ENCODE results near the gene TMC3.
"Not testable (repeated sequence)": the region's sequence is repeated elsewhere in the genome, so short reads cannot be mapped to it uniquely, and the experiment has no call there.

The TMC3 gene

DNA sequence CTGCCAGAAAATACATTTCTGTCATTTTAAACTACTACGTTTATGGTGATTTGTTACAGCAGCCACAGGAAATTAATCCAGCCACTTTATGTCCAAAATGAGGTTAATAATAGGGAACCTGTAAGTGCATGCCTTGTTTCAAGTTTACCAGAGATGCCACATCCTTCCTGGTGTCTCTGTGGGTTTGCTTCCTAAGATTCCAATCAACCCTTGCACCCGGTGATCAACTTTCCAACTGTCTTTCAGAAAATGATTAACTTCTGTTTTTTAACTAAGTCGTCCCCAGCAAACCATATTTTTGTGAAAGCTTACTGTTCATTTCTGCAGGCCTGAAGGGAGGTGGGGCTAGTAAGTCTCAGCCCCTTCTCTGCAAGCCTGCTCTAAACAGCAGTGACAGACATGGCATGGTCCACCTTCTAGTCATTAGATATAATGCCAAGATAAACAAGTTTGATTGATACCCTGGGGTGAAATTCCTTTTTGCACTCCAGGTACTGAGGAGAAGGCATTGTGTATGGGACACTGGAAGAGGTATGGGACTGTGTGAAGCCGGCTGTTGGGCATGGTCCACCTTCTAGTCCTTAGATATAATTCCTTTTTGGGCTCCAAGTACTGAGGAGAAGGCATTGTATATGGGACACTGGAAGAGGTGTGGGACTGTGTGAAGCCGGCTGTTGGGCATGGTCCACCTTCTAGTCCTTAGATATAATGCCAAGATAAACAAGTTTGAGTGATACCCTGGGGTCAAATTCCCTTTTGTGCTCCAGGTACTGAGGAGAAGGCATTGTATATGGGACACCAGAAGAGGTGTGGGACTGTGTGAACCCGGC, 11.1 kb upstream of the TMC3 start:
- no peak for DNase-seq

DNA sequence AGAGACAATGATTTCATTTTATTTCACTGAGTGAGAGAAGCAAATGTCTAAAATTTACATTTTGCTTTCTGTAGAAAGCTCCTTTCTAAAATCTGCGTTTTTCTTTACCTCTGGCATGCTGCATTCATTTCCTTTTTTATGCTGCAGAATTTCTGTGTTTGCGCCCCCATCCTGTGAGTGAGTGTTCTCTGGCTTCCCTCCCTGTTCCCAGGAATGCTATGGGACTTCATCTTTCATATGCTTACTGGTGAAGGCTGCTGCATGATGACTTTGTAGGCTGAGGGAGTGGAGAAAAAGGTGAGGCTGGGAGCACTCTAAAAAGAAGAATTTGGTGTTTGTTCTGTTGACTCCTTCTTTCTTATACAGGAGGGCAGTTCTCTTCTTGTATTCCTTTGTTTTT, 7.7 kb upstream of the TMC3 start:
- DNase-seq: no peak

DNA sequence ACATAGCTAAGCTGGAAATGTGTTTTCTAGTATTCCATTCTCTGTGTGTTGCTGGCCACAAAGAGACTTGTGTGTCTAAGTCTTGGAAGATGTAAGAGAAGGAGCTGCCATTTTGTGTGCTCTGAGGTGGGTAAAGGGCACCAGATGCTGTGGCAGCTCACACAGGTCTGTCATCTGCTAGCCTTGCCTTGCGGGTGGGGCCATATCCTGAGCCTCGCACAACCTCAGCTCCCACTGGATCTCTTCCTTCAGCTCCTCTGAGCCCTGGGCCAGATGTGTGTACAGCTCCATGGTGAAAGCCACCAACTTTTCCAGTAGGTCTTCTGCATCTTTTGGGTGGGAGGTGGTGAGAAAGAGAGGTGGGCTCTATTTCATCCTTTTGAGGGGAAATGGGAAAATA, 6.7 kb upstream of the TMC3 start:
- no peak for DNase-seq

GRCh38 chr15:81380203-81380602, 6.2 kb upstream of the TMC3 start:
- no peak for DNase-seq

- no peak for DNase-seq
Measured at GRCh38 chr15:81379269-81379668, 5.3 kb upstream of the TMC3 start.

DNA sequence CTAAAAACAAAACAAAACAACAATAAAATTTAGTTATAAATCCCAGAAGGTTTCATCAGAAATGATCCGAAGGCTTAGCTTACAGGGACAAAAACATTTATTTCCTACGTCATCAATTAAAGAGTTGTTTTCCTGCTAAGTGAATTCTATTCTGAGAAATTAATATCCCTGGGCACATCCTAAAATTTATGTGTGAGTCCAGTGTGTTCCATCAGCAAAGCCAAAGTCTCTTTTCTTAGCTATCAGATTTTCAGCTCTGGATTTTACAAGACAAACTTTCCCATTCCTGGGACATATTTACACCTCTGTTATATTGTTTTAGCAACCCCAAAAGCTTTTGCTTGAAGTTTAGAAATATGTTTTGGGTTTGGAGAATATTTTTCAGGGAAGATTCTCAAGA, 4.4 kb upstream of the TMC3 start:
- no peak for DNase-seq

DNA sequence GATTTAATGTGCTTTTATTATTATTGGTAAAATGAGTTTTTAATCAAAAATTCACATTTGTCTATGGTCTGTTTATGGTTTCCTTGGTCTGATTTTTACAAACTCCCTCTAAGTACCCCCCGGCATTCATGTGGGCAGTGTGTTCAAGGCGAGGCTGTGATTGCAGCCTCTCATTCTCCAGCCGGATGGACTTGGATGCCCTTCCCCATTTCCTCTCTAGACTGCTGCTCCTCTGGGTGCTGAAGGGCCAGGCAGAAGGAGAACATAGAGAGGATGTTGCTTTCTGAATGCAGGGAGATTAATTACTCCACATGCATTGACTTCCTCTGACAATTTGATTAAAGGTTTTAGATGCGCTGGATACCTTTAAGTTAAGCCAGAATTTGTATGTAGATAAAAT, 3.9 kb upstream of the TMC3 start:
- DNase-seq: no peak

DNA sequence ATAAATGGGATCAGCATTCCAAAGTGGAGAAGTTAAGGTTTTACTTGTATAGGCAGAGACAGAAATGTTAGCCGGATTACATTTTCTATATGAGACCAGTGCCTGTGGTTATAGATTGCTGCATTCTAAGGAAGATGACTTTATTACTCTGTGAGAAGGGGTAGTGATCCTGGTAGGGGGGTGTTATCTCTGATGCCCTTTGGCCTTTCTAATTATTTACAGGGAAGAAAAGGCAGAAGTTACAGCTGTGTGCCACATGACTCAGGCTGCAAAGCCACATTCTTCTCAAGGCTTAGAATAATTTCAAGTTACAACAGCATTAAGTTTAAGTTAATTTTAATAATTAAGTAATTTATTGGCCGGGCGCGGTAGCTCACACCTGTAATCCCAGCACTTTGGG, 2.2 kb upstream of the TMC3 start:
- DNase-seq: no peak

DNA sequence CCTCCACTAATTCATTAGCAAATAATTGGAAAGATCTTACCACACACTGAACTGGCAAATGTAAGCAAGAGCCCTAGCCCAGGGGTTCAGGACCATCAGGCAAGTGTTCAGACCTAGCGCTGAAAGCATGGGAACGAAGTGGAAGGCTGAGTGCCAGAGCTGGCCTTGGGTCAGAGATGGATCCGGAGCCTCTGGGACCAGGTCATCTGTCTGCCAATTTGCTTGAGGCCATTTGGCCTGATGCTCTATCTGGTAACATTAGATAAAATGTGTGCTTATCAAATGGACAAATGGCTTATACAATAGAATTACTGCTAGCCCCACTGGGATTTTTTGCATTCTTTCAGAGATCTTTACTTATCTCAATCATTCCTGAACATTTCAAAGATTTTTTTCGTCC, 1.4 kb upstream of the TMC3 start:
- no peak for DNase-seq

- DNase-seq: no peak
Measured at GRCh38 chr15:81373176-81373575, 837 bp downstream of the TMC3 start.

- no peak for DNase-seq
Measured at GRCh38 chr15:81372575-81372974, 1.4 kb downstream of the TMC3 start.

GRCh38 chr15:81363718-81364500, 10.1 kb downstream of the TMC3 start:
- no peak for DNase-seq

- DNase-seq: no peak
Measured at GRCh38 chr15:81363276-81363675, 10.7 kb downstream of the TMC3 start.

- no peak for DNase-seq
Measured at GRCh38 chr15:81362790-81363189, 11.2 kb downstream of the TMC3 start.

- no peak for DNase-seq
Measured at GRCh38 chr15:81361891-81362290, 12.1 kb downstream of the TMC3 start.

DNA sequence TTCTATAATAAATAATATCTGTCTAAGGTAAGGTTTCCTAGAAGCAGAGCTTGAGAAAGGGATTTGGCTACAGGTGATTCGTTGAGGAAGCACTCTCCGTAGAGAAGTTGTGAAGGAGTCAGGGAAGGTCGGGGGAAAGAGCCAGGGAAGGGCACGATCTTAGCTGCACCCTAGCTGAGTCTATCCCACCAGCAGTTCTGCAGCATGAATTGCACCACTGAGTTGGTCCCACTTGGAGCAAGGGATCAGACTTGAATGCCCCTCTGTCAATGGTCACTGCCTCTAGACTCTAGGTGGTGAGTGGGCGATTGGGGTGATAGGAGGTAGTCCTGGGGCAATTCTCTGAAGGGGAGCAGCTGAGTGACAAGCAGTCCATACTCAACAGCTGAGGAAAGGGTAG, 13.5 kb downstream of the TMC3 start:
- no peak for DNase-seq

DNA sequence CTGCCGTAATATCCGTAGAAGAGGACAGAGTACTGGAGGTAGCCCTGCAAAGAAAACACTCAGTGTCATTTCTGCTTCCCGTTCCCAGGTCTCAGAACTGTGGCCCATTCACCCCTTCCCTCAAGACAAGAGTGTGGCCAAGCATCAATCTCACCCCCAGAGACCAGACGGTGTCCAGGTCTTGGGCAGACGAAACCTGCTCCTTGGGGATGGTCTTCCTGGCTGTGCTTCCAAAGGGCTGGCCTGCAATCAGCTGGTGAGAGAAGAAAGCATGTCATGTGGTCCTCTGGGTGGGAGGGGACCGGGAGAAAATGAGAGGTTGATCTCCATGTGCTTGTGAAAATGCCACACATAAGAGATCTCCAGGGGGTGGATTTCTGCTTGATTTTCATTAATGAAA, 15.8 kb downstream of the TMC3 start:
- no peak for DNase-seq

DNA sequence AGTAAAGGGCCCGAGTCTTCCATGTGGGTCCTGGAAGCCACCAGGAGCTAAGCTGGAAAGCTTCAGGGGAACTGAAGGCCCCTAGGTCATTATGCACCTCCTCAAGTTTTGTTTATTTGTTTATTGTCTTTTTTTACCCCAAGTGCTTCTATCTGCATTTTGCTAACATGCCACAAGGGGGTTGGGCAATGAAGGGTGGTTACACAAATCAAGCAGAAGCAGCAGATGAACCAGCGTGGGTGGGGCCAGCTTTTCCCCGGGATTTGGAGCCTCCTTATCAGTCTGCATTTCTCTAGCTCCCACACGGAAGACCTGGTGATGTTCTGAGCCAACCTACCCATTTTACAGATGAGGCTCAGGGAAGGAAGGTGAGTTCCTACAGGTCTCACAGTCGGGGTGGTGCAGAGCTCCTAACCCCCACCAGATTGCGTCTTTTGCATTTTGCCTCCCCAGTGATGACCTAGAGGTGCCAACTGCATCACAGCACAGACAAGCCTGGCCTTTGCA, 16.8 kb downstream of the TMC3 start:
- no peak for DNase-seq

- DNase-seq: no peak
Measured at GRCh38 chr15:81356252-81356651, 17.8 kb downstream of the TMC3 start.

- DNase-seq: no peak
Measured at GRCh38 chr15:81351651-81352050, 22.4 kb downstream of the TMC3 start.

DNA sequence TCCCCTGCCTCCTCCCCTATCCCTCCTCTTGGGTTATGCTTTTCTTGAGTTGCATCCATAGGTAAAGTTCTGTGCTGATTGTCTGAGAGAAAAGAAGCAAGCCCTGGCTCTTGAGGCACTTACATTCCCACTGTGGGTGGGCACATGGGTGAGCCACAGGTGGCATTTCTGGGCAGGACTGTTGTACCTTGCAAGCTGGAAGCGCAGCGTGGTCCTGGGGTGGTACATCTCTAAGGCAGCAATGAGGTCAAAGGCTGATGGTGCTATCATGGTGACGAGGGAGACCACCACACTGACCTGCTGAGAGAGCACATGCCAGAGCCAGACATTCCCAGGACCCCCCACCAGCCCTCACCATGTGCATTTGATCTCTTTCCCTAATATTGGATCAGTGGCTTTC, 24.7 kb downstream of the TMC3 start:
- no peak for DNase-seq

DNA sequence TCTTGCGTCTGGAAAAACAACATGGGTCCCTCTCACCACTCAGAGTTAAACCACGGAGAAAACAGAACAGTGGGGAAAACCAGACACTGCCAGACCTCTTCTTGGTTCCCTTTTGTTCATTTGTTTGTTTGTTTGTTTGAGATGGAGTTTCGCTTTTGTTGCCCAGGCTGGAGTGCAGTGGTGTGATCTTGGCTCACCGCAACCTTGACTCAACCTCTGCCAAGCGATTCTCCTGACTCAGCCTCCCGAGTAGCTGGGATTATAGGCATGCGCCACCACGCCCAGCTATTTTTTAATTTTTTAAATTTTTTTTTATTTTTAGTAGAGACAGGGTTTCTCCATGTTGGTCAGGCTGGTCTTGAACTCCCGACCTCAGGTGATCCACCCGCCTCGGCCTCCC, 25.3 kb downstream of the TMC3 start:
- not testable (repeated sequence) for DNase-seq

GRCh38 chr15:81347910-81348309, 26.1 kb downstream of the TMC3 start:
- DNase-seq: no peak

DNA sequence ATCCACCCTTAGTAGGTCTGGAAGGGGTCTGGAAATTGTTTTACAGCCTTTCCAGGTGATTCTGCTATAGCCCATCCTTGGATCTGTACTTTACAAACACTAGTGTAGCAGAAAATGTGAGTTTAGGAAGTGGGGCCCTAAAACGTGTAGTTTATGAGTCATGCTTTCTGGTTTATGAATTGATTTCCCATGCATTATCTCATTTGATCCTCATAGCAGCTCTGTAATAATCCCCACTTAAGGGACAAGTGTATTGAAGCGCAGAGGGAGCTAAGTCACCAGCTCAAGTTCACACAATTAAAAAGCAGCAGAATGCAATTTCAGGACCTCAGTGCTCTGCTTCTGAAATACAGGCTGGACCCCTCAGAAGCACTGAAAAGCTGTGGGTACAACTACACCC, 27.4 kb downstream of the TMC3 start:
- DNase-seq: no peak
